Astrocyte of the spinal cord (primary cell): Measurements from ENCODE around the gene ZCCHC17.

Experiments used
- DNase-seq: peaks from one replicate; pipeline ENCODE4 v3.0.0; 2011; ENCODE audit warnings: low read depth, low spot score
- H3K4me3 ChIP-seq: 2 replicates; pipeline ENCODE4 v1.5.1; 2011; ENCODE audit warnings: low read depth, mild to moderate bottlenecking, low read length, moderate library complexity
- CTCF ChIP-seq: IDR thresholded peaks from 2 replicates; pipeline ENCODE4 v1.5.1; 2012; ENCODE audit warnings: low read depth, mild to moderate bottlenecking, low read length, inconsistent platforms
- in situ Hi-C: cut with HindIII; loops from 2 replicates; pipeline ENCODE4 v1.10.0; 2017; ENCODE audit warnings: low sequenced_read_pairs

Gene ZCCHC17

GRCh38 chr1:31407029-31407626 is 110.3 kb downstream of the ZCCHC17 start:
- in situ Hi-C loops, result no loop called here
- no peak for TF ChIP-seq CTCF
- no peak overlapping the region for H3K4me3 ChIP-seq
- no peak for DNase-seq

- no peak for TF ChIP-seq CTCF
- in situ Hi-C loops, result no loop called here
- no peak for DNase-seq
- H3K4me3 ChIP-seq, result no peak overlapping the region
Measured at GRCh38 chr1:31408788-31409318, 112.0 kb downstream of the ZCCHC17 start.

- no peak for DNase-seq
- TF ChIP-seq CTCF, result no peak
- in situ Hi-C loops, result no loop called here
- H3K4me3 ChIP-seq, result no peak overlapping the region
Measured at GRCh38 chr1:31409946-31410858, 113.4 kb downstream of the ZCCHC17 start.

GRCh38 chr1:31410871-31411270 is 114.0 kb downstream of the ZCCHC17 start:
- no peak for DNase-seq
- in situ Hi-C loops, result no loop called here
- no peak for TF ChIP-seq CTCF
- H3K4me3 ChIP-seq, result no peak overlapping the region

GRCh38 chr1:31412205-31412604 is 115.4 kb downstream of the ZCCHC17 start:
- in situ Hi-C loops, result no loop called here
- no peak for DNase-seq
- no peak overlapping the region for H3K4me3 ChIP-seq
- TF ChIP-seq CTCF, result no peak

GRCh38 chr1:31412732-31413404 is 116.0 kb downstream of the ZCCHC17 start, which contains the start of gene SERINC2:
Gene SERINC2 (plus strand): TSS chr1:31413213. CDS start chr1:31413266, 53 bp downstream.
- peak within 1 kb of the TSS; percentile 59 for H3K4me3 ChIP-seq
- TF ChIP-seq CTCF, result no peak
- in situ Hi-C loops, result no loop called here
- DNase-seq, result no peak
